NCI-H510A treated with DMSO at 0.1 percent for 48 hours (cell line): ENCODE results near the gene TP53RK.

ENCODE experiments used
- DNase-seq: peaks from one replicate; lab custom pipeline; 2025; lab: John Stamatoyannopoulos, UW

Gene TP53RK

GRCh38 chr20:46706242-46706641, 17.0 kb upstream of the TP53RK start:
- no peak for DNase-seq

GRCh38 chr20:46705378-46705729, 16.1 kb upstream of the TP53RK start:
- DNase-seq = no peak

GRCh38 chr20:46704714-46705377, 15.6 kb upstream of the TP53RK start:
- no peak for DNase-seq

- no peak for DNase-seq
Observed at GRCh38 chr20:46703435-46703834, 14.2 kb upstream of the TP53RK start.

GRCh38 chr20:46702447-46703203, 13.4 kb upstream of the TP53RK start:
- no peak for DNase-seq

GRCh38 chr20:46701986-46702385, 12.7 kb upstream of the TP53RK start:
- no peak for DNase-seq

- DNase-seq = no peak
Observed at GRCh38 chr20:46701556-46701955, 12.3 kb upstream of the TP53RK start.

GRCh38 chr20:46701057-46701456, 11.8 kb upstream of the TP53RK start:
- DNase-seq = no peak

- DNase-seq = no peak
Observed at GRCh38 chr20:46700481-46700880, 11.2 kb upstream of the TP53RK start.

GRCh38 chr20:46699651-46700359, 10.6 kb upstream of the TP53RK start:
- DNase-seq = peak; percentile 17

- no peak for DNase-seq
Observed at GRCh38 chr20:46698788-46699187, 9.5 kb upstream of the TP53RK start.

GRCh38 chr20:46696791-46697279, 7.6 kb upstream of the TP53RK start:
- no peak for DNase-seq

GRCh38 chr20:46695892-46696291, 6.6 kb upstream of the TP53RK start:
- DNase-seq = no peak

GRCh38 chr20:46694484-46694883, 5.2 kb upstream of the TP53RK start:
- DNase-seq = no peak

GRCh38 chr20:46691196-46691595, 2.0 kb upstream of the TP53RK start:
- no peak for DNase-seq

- no peak for DNase-seq
Observed at GRCh38 chr20:46690219-46691106, 1.2 kb upstream of the TP53RK start.

GRCh38 chr20:46689754-46690085, 476 bp upstream of the TP53RK start:
- DNase-seq = no peak

- DNase-seq = no peak
Observed at GRCh38 chr20:46688151-46689081, 828 bp downstream of the TP53RK start.

- peak; percentile 85 for DNase-seq
Observed at GRCh38 chr20:46683939-46684750, 5.1 kb downstream of the TP53RK start.

- no peak for DNase-seq
Observed at GRCh38 chr20:46683668-46683938, 5.6 kb downstream of the TP53RK start.
